ENCODE measurements around the gene PYROXD2. TPM values are rescaled to one million over a fixed set of nuclear protein-coding genes. Genes with fewer than 3 reads are reported as not detected.
"Not testable (repeated sequence)": the region's sequence is repeated elsewhere in the genome, so short reads cannot be mapped to it uniquely, and the experiment has no call there.

PYROXD2 gene
- total RNA-seq, 4 donors from 2014 or later: 4.2 to 18.5 (median 7.4) TPM

DNA sequence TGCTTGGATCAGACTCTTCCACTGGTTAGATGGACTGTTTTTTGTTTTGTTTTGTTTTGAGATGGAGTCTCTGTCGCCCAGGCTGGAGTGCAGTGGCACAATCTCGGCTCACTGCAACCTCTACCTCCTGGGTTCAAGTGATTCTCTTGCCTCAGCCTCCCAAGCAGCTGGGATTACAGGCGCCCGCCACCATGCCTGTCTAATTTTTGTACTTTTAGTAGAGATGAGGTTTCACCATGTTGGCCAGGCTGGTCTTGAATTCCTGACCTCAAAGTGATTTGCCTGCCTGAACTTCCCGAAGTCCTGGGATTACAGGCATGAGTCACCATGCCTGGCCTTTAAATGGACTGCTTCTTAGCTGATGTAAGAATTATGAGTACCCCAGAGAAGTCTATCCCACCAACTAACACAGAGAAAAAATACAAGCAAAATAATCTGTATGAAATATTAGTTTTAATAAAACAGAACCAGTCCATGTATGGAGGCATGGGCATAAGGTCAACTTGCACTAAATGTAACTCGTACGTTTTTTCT is 31.8 kb downstream of the PYROXD2 start:
- peak; percentile 45 for ATAC-seq
- 89 to 91% methylated on average over 2 to 4 of the region's 7 CpGs for WGBS, 2 donors (ENCODE audit: low coverage in 1 of 2)

DNA sequence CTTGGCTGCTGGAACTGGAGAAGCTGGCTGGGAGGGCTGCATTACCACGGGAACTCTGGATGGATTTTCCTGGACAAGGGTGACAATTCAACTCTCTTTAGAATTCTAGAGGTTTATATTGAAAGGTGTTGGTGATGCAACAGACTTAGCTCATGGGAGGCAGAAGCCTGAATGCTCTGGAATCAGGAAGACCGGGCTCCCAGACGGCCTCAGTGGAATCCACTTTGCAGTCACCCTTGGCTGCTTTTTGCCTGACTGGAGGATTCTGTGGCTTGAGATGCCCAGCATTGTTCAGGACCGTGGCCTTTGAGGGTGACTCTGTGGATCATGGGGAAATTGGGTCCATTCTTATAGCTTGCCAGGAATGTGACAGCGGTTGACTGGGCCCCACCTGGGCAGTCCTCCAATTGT is 32.3 kb downstream of the PYROXD2 start:
- Histone ChIP-seq H3K27me3 (no peaks in the 10 kb centered on the region), H3K4me3 (no peak overlapping the region), H3K36me3 (peaks cover 0 to 73% of the 10 kb centered on the region in 2 donors), H3K27ac (no peak overlapping the region), H3K9me3 (peaks cover 0 to 3% (median 0%) of the 10 kb centered on the region in 3 donors), H3K4me1 (no peaks in the 10 kb centered on the region)
- TF ChIP-seq EP300 (IDR thresholded peaks at IDR 0.05) (no peak), POLR2AphosphoS5 (IDR thresholded peaks at IDR 0.05) (no peak), POLR2A (IDR thresholded peaks at IDR 0.05) (no peak)
- TF ChIP-seq, protein P1, sequence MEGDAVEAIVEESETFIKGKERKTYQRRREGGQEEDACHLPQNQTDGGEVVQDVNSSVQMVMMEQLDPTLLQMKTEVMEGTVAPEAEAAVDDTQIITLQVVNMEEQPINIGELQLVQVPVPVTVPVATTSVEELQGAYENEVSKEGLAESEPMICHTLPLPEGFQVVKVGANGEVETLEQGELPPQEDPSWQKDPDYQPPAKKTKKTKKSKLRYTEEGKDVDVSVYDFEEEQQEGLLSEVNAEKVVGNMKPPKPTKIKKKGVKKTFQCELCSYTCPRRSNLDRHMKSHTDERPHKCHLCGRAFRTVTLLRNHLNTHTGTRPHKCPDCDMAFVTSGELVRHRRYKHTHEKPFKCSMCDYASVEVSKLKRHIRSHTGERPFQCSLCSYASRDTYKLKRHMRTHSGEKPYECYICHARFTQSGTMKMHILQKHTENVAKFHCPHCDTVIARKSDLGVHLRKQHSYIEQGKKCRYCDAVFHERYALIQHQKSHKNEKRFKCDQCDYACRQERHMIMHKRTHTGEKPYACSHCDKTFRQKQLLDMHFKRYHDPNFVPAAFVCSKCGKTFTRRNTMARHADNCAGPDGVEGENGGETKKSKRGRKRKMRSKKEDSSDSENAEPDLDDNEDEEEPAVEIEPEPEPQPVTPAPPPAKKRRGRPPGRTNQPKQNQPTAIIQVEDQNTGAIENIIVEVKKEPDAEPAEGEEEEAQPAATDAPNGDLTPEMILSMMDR (IDR thresholded peaks at IDR 0.05): no peak
- 67 to 83% methylated on average over 3 to 5 of the region's 5 CpGs for WGBS, 2 donors (ENCODE audit: low coverage in 1 of 2)
- no peak for ATAC-seq

More for the DNA sequence above, 31.8 kb downstream of the PYROXD2 start:
- not testable (repeated sequence) for H3K4me1 ChIP-seq, H3K27ac ChIP-seq, H3K4me3 ChIP-seq, H3K9me3 ChIP-seq, H3K27me3 ChIP-seq
- H3K36me3 ChIP-seq: peaks cover 0 to 76% of the 10 kb centered on the region in 2 donors
- TF ChIP-seq POLR2AphosphoS5 (IDR thresholded peaks at IDR 0.05): peak; percentile 41

DNA sequence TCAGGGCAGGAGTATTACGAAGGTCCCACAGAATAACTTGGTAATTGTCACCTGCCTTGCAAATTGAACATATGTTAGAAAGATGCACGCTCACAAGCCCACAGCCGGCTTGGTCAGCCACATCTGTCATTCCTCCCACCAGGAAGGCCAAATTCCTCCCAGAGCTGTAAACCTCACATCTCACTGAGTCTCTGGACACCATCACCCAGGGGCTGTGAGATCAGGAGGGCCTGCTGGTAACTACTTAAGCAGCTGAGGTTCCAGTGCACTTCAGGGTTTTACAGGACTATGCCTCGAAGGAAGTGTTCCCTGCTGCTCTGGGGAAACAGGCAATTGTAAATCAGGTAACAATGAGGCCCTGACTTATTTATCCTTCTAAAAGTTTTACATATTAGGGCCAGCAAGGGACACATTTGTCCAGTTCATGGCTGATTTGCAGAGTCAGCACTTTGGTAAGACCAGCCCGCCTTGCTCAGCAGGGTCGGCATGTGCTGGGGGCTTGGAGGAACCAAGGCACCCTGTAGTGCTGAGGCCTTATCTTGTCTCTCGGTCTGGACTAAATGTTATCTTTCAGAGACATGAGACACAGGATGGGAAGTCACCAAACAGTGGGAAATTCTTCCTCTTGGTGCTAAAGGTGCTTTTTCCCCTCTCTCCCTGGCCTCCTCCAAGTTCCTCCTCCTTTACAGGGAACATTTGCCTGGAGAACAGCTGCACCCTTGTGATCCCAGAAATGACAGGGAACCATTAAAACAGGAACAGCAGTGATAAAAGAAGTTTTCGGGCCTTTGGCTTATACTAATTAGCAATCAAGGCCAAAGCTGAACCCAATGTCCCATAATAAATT is 34.3 kb downstream of the PYROXD2 start:
- no peaks in the 10 kb centered on the region for H3K4me1 ChIP-seq
- no peak overlapping the region for H3K4me3 ChIP-seq
- H3K9me3 ChIP-seq: peaks cover 0 to 5% (median 0%) of the 10 kb centered on the region in 3 donors
- peaks cover 0 to 57% of the 10 kb centered on the region in 2 donors for H3K36me3 ChIP-seq
- no peak for ATAC-seq
- TF ChIP-seq EP300 (IDR thresholded peaks at IDR 0.05) (no peak), POLR2AphosphoS5 (IDR thresholded peaks at IDR 0.05) (no peak), POLR2A (IDR thresholded peaks at IDR 0.05) (no peak)
- TF ChIP-seq, protein P1 (IDR thresholded peaks at IDR 0.05): no peak
- no peaks in the 10 kb centered on the region for H3K27me3 ChIP-seq
- 86 to 87% methylated on average over 4 to 6 of the region's 8 CpGs for WGBS, 2 donors (ENCODE audit: low coverage in 1 of 2)
- no peak overlapping the region for H3K27ac ChIP-seq

DNA sequence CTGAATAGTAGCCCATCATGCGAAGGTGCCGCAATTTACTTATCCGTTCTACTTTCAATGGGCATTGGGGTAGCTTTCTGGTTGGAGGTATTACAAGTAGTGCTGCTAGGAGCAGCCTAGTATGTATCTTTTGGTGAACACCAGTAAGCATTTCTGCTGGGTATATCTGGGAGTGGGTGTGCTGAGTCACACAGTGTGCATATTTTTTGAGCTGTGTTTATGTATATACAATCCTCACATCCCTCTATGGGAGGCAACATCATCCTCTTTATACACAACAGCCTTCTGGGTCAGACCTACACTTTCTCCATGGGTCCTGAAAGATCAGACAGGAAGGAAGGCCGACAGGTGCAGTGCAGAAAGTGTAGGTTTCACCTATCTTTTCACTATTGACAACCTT is 36.3 kb downstream of the PYROXD2 start:
- Histone ChIP-seq H3K27ac (no peak overlapping the region), H3K9me3 (peaks cover 0 to 5% (median 0%) of the 10 kb centered on the region in 3 donors), H3K27me3 (no peaks in the 10 kb centered on the region), H3K4me3 (no peak overlapping the region), H3K36me3 (peaks cover 0 to 37% of the 10 kb centered on the region in 2 donors), H3K4me1 (peaks cover 0 to 11% (median 0%) of the 10 kb centered on the region in 3 donors)
- TF ChIP-seq EP300 (IDR thresholded peaks at IDR 0.05) (no peak), POLR2A (IDR thresholded peaks at IDR 0.05) (no peak), POLR2AphosphoS5 (IDR thresholded peaks at IDR 0.05) (no peak)
- TF ChIP-seq, protein P1 (IDR thresholded peaks at IDR 0.05): no peak
- no peak for ATAC-seq
- 93 to 97% methylated on average over 3 to 4 of the region's 4 CpGs for WGBS, 2 donors (ENCODE audit: low coverage in 1 of 2)

DNA sequence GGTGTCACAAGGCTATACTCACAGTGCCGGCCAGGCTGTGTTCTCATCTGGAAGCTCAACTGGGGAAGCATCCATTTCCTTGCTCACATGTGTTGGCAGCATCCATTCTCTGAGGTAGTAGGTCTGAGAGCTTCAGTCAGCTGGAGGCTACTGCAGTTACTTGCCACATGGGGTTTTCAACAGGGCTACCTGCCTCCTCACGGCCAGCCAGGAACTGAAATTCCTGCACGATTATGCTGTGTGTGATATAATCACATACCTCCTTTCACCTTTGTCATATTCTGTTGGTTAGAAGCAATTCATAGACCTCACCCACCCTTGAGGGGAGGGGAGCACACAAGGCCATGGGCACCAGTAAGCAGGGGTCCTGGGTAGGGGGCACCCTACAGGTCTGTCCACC is 37.4 kb downstream of the PYROXD2 start:
- 100% methylated on average over 1 of the region's 3 CpGs for WGBS, 2 donors (ENCODE audit: low coverage in 1 of 2)
- Histone ChIP-seq H3K36me3 (peaks cover 0 to 25% of the 10 kb centered on the region in 2 donors), H3K27me3 (no peaks in the 10 kb centered on the region), H3K27ac (no peak overlapping the region), H3K9me3 (peaks cover 0 to 5% (median 0%) of the 10 kb centered on the region in 3 donors), H3K4me3 (no peak overlapping the region), H3K4me1 (peaks cover 0 to 11% (median 0%) of the 10 kb centered on the region in 3 donors)
- no peak for ATAC-seq
- TF ChIP-seq POLR2AphosphoS5 (IDR thresholded peaks at IDR 0.05) (no peak), EP300 (IDR thresholded peaks at IDR 0.05) (no peak), POLR2A (IDR thresholded peaks at IDR 0.05) (no peak)
- TF ChIP-seq, protein P1 (IDR thresholded peaks at IDR 0.05): no peak
